GM21528 (cell line): ENCODE results near the gene SMIM1.

Experiments used
- ATAC-seq: cut with Tn5 transposase; IDR thresholded peaks from one replicate; pipeline ENCODE4 v1.9.1; 2021; ENCODE audit warnings: mild to moderate bottlenecking, moderate library complexity; ENCODE audit not compliant: unreplicated experiment, low FRiP score

SMIM1 gene

DNA sequence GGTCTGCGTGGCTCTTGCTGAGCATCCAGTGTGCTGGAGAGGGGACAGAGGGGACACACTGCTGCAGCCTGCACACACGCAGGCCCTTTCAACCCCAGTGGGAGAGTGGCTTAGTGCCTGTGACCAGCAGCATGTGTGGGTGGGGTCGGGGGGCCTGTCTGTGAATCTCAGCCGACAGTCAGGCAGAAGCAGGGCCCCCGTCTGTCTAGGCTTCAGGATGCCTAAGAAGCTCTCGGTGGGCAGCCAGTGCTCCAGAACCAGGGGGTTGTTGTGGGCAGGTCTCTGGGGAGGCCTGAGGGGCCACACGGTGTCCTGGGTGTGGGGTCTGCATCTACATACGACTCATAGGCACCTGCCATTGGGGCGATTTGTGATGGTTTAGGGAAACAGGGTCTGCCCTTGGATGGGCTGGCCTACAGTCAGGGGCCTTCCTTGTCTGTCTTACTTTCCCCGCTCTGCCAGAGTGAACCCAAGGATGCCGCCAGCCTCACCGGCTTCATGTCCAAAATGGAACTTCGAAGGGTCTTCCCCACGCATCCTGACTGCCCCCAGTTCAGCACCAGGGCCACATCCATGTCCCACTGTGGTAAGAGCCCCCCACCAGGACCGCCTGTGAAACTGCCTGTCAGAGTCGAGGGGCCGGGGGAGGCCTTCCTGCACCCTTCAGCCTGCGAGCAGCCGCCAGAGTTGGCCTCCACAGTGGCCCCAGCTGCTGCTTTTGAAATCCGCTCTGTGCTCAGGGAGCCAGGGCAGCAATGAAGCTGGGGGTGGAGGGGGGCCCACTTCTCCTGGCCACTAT, 18.7 kb upstream of the SMIM1 start:
- ATAC-seq: no peak

DNA sequence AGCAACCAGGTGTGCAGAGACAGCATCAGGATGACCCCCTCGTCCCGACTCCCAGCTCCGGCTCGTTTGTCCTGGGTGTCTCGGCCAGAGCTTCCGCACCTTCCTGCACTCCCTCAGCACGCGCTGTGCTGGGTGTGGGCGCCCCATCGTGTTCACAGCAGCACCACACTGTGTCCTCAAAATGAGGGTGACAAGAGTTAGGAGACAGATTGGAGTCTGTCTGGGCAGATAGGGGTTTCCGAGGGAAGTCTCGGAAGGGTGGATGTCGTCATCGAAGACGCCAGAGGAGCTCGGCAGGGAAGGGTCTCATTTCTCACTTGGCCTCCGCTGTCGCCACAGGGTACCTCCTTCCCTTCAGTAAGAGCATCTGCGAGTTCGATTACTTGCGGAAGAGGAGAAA, 16.2 kb upstream of the SMIM1 start:
- ATAC-seq: no peak

DNA sequence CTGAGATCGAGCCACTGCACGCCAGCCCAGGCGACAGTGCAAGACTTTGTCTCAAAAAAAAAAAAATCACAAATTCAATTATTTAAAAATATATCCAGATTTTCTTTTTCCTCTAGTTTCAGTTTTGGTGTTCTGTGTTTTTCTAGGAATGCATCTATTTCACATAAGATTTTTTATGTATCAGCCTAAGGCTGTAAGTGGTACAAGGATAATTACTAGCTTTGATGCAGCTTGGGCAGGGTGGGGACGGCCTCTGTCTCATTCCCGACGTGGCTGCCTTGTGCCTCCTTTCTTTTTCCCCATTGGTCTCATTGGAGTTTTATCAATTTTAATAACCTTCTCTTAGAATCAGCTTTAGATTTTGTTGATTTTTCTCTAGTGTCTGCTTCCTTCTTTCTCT, 13.4 kb upstream of the SMIM1 start:
- ATAC-seq: no peak

DNA sequence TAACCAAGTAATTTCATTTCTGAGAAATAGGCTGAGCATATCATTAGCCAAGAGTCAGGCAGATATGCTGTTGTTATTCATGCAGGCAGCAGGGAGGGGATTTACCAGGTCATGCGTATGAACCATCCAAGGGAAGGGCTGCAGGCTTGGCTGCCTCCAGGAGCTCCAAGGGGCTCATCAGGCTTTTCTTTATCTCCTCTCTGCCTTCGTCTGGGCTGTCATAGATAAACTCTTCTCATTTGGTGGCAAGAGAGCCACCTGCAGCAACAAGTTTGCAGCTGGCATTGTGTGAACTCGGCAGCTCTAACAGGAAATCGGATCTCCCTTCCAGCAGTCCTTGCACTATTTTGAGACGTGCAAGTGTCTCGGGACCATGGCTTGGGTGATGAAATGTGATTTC, 12.8 kb upstream of the SMIM1 start:
- ATAC-seq: no peak

DNA sequence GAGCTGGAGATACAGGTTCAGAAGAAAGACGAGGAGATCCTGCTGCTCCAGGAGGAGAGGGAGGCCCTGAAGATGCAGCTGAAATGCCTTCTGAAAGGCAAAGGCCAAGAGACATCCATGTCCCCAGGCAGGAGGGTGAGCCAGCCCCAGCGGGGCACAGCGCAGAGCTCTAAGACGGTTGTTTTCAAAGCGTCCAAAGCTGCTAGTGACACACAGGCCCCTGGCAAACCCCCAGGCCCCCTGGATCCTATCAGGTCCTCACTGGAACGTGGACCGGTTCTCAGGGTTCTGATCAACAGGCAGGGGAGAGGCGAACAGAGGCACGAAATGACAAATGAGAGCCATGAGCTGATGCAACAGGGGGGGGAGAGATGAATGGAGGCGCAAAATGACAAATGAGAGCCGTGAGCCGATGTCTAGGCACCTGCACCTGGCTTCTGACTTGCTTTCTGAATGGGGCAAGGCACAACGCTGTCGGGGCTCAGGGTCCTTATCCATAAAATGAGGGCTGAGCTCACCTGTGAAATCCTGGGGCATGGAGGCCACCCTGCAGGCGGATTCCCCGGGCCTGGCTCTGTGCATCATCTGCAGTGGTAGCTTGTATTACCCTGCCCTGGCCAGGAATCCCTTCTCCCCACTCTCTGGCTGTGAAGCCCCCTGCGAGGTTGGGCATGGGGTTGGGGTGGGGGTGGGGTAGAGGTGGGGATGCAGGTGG, 11.1 kb upstream of the SMIM1 start:
- no peak for ATAC-seq

DNA sequence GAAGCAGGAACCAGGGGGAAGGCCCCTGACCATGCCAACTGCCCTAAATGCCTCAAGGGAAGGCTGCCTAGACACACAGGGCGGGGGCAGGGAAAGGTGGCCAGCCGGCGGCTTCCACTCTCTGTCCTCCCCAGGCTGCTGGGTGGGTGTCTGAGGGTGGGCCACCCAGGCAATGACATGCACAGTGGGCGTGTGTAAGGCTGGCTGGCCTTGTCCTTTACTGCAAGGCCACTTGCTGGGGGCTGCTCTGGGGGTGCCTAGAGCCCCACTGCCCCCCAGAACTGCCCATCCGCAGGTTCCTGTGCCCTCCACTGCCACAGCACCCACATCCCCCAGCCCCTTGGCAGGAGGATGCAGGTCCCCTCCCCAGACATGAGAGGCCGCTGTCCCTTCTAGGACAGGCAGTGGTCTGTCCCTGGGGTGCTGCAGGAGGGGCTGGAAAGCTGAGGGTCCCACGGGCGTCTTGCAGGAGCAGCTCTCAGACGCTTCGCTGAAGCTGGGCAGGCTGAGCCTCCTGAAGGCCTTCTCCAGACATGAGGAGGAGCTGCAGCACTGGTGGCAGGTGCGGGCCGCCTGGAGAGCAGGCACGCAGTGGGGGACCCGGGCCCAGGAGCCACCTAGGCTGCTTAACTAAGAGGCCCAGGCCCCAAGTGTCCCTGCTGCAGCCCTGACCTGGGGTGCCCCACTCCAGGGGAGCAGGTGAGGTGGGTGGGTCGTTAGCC, 10.2 kb upstream of the SMIM1 start:
- ATAC-seq: no peak

GRCh38 chr1:3762873-3763228, 9.7 kb upstream of the SMIM1 start:
- no peak for ATAC-seq

GRCh38 chr1:3763351-3764125, 9.0 kb upstream of the SMIM1 start:
- ATAC-seq: no peak

- ATAC-seq: no peak
Observed at GRCh38 chr1:3767328-3767925, 5.1 kb upstream of the SMIM1 start.

DNA sequence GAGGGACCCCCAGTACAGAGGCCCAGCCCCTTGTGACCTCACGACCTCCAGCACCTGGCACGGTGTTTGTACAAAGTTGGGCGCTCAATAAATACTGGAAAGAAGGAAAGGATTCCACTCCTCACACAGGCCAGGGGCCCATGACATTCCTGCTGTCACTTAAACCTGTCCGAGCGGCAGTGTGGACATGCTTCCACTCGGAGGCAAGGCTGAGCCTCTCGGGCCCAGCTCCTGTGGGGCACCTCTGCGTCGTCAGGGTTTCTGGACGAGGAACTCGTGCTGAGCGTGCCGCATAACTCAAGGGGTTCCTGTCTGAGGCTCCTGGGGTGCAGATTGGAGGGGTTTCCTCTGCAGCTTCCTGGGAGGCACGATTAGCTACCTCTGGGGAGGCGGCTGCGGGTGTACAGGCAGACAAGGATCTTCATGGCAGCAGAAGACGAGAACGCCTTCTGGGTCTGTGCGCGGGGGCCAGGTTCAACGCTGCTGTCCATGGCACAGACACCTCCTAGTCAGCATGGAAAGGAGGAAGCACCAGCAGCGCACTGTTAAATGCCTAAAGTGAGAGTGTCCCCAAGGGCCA, 3.6 kb upstream of the SMIM1 start:
- no peak for ATAC-seq

GRCh38 chr1:3770047-3770765, 2.3 kb upstream of the SMIM1 start:
- ATAC-seq: no peak

DNA sequence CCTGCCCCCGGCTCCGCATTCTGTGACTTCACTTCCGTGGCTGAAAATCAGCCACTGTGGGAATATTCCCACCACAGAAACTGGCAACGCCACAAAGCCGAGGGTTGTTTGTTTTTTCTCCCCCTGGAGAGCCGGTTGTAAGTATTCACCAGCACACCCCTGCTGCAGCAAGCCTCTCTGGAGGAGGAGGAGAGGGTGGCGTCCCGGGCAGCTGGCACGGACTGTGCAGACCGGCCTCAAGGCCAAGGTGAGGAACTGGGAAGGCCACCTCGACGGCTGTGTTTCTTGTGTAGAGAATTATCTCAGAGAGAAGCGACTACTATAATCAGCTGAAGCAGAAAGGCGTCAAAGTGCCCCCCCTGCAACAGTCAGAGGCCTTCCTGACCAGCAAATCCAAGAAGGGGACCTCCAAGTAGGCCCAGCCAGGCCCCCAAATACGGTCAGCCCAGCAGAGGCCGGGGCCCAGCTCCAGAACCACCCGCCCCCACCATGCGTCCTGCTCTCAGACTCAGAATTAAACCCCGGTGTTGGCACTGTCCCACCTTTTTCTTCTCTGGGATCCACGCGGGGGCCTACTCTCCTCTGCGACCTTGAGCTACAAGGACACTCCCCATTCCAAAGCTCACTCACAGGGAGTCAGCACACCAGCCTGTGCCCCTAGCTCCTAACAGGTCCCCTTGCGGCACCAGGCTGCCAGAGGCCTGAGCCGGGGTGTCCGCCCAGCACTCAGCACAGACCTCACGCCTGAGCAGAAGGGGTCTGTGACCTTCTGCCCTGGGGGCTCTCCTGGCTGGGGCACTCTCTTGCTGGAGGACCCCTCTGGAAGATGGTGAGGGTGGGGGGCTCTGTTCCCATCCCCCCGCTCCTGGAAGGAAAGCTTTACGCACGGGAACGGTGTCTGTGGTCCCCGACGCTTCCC, 1.2 kb upstream of the SMIM1 start:
- ATAC-seq: no peak

- peak; percentile 47 for ATAC-seq
Observed at GRCh38 chr1:3772027-3772714, 378 bp upstream of the SMIM1 start.

- ATAC-seq: no peak
Observed at GRCh38 chr1:3773572-3774275, 1.2 kb downstream of the SMIM1 start.

GRCh38 chr1:3774276-3774945, 1.9 kb downstream of the SMIM1 start:
- no peak for ATAC-seq

GRCh38 chr1:3774946-3775489, 2.5 kb downstream of the SMIM1 start:
- ATAC-seq: no peak
